Breast epithelium (tissue), 3 donors: ENCODE data around the gene TTC39A.

Experiments used
- POLR2AphosphoS5 ChIP-seq, 3 donors: sonication (generic); formaldehyde crosslinking; IDR thresholded peaks; one replicate each; pipeline ENCODE4 v1.6.1; 2017; ENCODE audit warnings: antibody characterized with exemption in 3 of 3
- TF ChIP-seq, protein P1 (sequence below), 3 donors: fragments of 450-650 bp; IDR thresholded peaks; one replicate each; pipeline ENCODE4 v1.5.1; 2016 to 2017; ENCODE audit warnings: antibody characterized with exemption in 3 of 3, mild to moderate bottlenecking in 3 of 3, moderate library complexity in 3 of 3

- no peak for TF ChIP-seq POLR2AphosphoS5 (IDR thresholded peaks at IDR 0.05)
- TF ChIP-seq, protein P1, sequence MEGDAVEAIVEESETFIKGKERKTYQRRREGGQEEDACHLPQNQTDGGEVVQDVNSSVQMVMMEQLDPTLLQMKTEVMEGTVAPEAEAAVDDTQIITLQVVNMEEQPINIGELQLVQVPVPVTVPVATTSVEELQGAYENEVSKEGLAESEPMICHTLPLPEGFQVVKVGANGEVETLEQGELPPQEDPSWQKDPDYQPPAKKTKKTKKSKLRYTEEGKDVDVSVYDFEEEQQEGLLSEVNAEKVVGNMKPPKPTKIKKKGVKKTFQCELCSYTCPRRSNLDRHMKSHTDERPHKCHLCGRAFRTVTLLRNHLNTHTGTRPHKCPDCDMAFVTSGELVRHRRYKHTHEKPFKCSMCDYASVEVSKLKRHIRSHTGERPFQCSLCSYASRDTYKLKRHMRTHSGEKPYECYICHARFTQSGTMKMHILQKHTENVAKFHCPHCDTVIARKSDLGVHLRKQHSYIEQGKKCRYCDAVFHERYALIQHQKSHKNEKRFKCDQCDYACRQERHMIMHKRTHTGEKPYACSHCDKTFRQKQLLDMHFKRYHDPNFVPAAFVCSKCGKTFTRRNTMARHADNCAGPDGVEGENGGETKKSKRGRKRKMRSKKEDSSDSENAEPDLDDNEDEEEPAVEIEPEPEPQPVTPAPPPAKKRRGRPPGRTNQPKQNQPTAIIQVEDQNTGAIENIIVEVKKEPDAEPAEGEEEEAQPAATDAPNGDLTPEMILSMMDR (IDR thresholded peaks at IDR 0.05), result no peak
Measured at GRCh38 chr1:51346086-51346942, 16.0 kb upstream of the TTC39A start.
